Panc1 (cell line): ENCODE measurements around the gene UNC5B.

Experiments used
- CTCF ChIP-seq: fragments of 450-650 bp; IDR thresholded peaks from 2 replicates; pipeline ENCODE4 v1.5.1; 2017; ENCODE audit warnings: mild to moderate bottlenecking
- POLR2AphosphoS5 ChIP-seq: IDR thresholded peaks from 2 replicates; pipeline ENCODE4 v1.6.1; 2012; ENCODE audit warnings: mild to moderate bottlenecking, low read depth, low read length, moderate library complexity
- REST ChIP-seq, 2 experiments: IDR thresholded peaks; 2 replicates each; pipeline ENCODE4 v1.6.1; 2011 to 2012; ENCODE audit warnings: low read depth in 2 of 2, control low read depth in 1 of 2, low read length in 1 of 2, mild to moderate bottlenecking in 1 of 2, moderate library complexity in 1 of 2; ENCODE audit not compliant: insufficient read depth in 1 of 2
- SIN3A ChIP-seq: IDR thresholded peaks from 2 replicates; pipeline ENCODE4 v1.6.1; 2012; ENCODE audit warnings: low read depth, mild to moderate bottlenecking, low read length, moderate library complexity, borderline replicate concordance; ENCODE audit not compliant: insufficient read depth
- TCF7L2 ChIP-seq: IDR thresholded peaks from 2 replicates; pipeline ENCODE4 v1.6.1; 2011; ENCODE audit warnings: mild to moderate bottlenecking, low read depth, low read length, inconsistent platforms

GRCh38 chr10:71326464-71326881, 114.1 kb downstream of the UNC5B start:
- TF ChIP-seq CTCF (no peak), POLR2AphosphoS5 (no peak), TCF7L2 (no peak), REST (IDR thresholded peaks at IDR 0.05; ENCODE audit: insufficient read depth in 1 of 2, low read depth in 2 of 2, low read length in 1 of 2) (no peak), SIN3A (no peak)
